Neural progenitor cell (in vitro differentiated cells): ENCODE measurements around the gene LARP1. TPM values are rescaled to one million over a fixed set of nuclear protein-coding genes. Genes with fewer than 3 reads are reported as not detected.

Source experiments
- DNase-seq: peaks from one replicate; pipeline ENCODE4 v3.0.0-alpha.2; 2016; ENCODE audit warnings: low spot score
- H2AFZ ChIP-seq: fragments of 200-600 bp; sonication (generic); replicated peaks from 2 replicates; pipeline ENCODE4 v1.6.1; 2016; ENCODE audit warnings: antibody characterized with exemption
- H3F3A ChIP-seq: fragments of 200-600 bp; sonication (generic); 2 replicates; pipeline ENCODE4 v1.6.1; 2016; ENCODE audit warnings: antibody characterized with exemption, low read depth
- H3K27ac ChIP-seq: fragments of 200-600 bp; sonication (generic); 2 replicates; pipeline ENCODE4 v1.5.1; 2016; ENCODE audit warnings: mild to moderate bottlenecking
- H3K27me3 ChIP-seq: fragments of 200-600 bp; sonication (generic); 2 replicates; pipeline ENCODE4 v1.6.1; 2016; ENCODE audit warnings: mild to moderate bottlenecking, moderate library complexity
- H3K36me3 ChIP-seq: fragments of 200-600 bp; sonication (generic); 2 replicates; pipeline ENCODE4 v1.5.1; 2016
- H3K4me1 ChIP-seq: fragments of 200-600 bp; sonication (generic); 2 replicates; pipeline ENCODE4 v1.6.1; 2016; ENCODE audit warnings: mixed run types
- H3K4me2 ChIP-seq: fragments of 200-600 bp; sonication (generic); 2 replicates; pipeline ENCODE4 v1.6.1; 2016
- H3K4me3 ChIP-seq: fragments of 200-600 bp; sonication (generic); 2 replicates; pipeline ENCODE4 v1.5.1; 2016
- H3K79me2 ChIP-seq: fragments of 200-600 bp; sonication (generic); 2 replicates; pipeline ENCODE4 v1.6.1; 2016; ENCODE audit warnings: low read depth
- H3K9ac ChIP-seq: fragments of 200-600 bp; sonication (generic); 2 replicates; pipeline ENCODE4 v1.6.1; 2016
- H3K9me3 ChIP-seq: fragments of 200-600 bp; sonication (generic); 2 replicates; pipeline ENCODE4 v1.5.1; 2016; ENCODE audit warnings: low read depth
- H4K20me1 ChIP-seq: fragments of 200-600 bp; sonication (generic); 2 replicates; pipeline ENCODE4 v1.6.1; 2016; ENCODE audit warnings: low read depth
- H3K27ac Mint-ChIP-seq: 3 replicates; pipeline ENCODE4 v1.8.0; 2021; ENCODE audit warnings: mixed read lengths
- H3K27me3 Mint-ChIP-seq: 2 replicates; pipeline ENCODE4 v1.8.0; 2022; ENCODE audit warnings: low read depth, mild to moderate bottlenecking, inconsistent platforms, moderate library complexity, mixed read lengths; ENCODE audit not compliant: insufficient read depth
- H3K36me3 Mint-ChIP-seq: 3 replicates; pipeline ENCODE4 v1.8.0; 2021; ENCODE audit warnings: mixed read lengths
- H3K4me1 Mint-ChIP-seq: 3 replicates; pipeline ENCODE4 v1.8.0; 2021; ENCODE audit warnings: mixed read lengths
- H3K4me3 Mint-ChIP-seq: 3 replicates; pipeline ENCODE4 v1.8.0; 2021; ENCODE audit warnings: mild to moderate bottlenecking, moderate library complexity, mixed read lengths
- H3K9me3 Mint-ChIP-seq: 3 replicates; pipeline ENCODE4 v1.8.0; 2020; ENCODE audit warnings: mixed read lengths
- EZH2 ChIP-seq: fragments of 200-600 bp; sonication (generic); IDR thresholded peaks from 2 replicates; pipeline ENCODE4 v1.6.1; 2017; ENCODE audit warnings: antibody characterized with exemption, mild to moderate bottlenecking, moderate library complexity
- EZH2phosphoT487 ChIP-seq: fragments of 200-600 bp; sonication (generic); IDR thresholded peaks from 2 replicates; pipeline ENCODE4 v1.6.1; 2017; ENCODE audit warnings: antibody characterized with exemption
- total RNA-seq: library from RNA; depleted of rRNA; stranded (reverse); fragments of >200 nt; gene quantifications from 2 replicates; pipeline ENCODE4 v1.2.3, GENCODE V29; 2015; ENCODE audit warnings: low replicate concordance
- TF ChIP-seq, protein P1 (sequence below): fragments of 200-600 bp; sonication (generic); IDR thresholded peaks from 2 replicates; pipeline ENCODE4 v1.5.1; 2017; ENCODE audit warnings: antibody characterized with exemption, mild to moderate bottlenecking

Gene LARP1
- total RNA-seq, 1 donor from 2014 or later, result 53.8 TPM

DNA sequence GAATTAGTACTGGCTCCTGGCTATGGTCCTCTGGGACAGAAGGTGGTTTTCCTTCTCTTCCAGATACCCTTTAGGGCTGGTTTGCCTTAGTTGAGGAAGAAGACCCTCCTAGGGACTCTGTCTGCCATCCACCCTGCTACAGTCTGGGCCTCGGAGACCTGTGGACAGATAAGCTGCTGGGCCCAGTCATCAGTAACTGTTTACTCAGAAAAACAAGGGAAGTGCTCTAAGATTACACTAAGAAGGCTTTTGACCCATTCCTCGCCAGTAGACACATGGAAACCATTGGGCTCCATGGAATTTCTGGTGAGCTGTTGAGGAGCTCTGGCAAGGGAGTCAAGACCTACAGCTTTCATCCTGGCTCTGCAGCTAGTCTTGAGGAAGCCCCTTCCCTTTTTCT is 31.2 kb downstream of the LARP1 start:
- peaks cover 95% of the 10 kb centered on the region for H3K79me2 ChIP-seq
- no peak overlapping the region for H3K4me3 ChIP-seq
- peaks cover 7% of the 10 kb centered on the region for H3F3A ChIP-seq
- no peak overlapping the region for H2AFZ ChIP-seq
- H3K27ac ChIP-seq, result no peak overlapping the region
- H3K9me3 ChIP-seq, result no peaks in the 10 kb centered on the region
- Mint-ChIP-seq H3K4me1 (peaks cover 42% of the 10 kb centered on the region), H3K27me3 (peaks cover 2% of the 10 kb centered on the region), H3K9me3 (no peaks in the 10 kb centered on the region), H3K27ac (peak overlapping the region; percentile 76), H3K36me3 (peaks cover 12% of the 10 kb centered on the region), H3K4me3 (no peak overlapping the region)
- H3K4me1 ChIP-seq, result peaks cover 41% of the 10 kb centered on the region
- H3K36me3 ChIP-seq, result no peaks in the 10 kb centered on the region
- no peak for DNase-seq
- H3K9ac ChIP-seq, result no peak overlapping the region
- no peak for TF ChIP-seq EZH2phosphoT487
- peaks cover 89% of the 10 kb centered on the region for H4K20me1 ChIP-seq
- no peak overlapping the region for H3K4me2 ChIP-seq
- H3K27me3 ChIP-seq, result no peaks in the 10 kb centered on the region

GRCh38 chr5:154788212-154788611 is 33.0 kb downstream of the LARP1 start:
- Histone ChIP-seq H3K79me2 (peaks cover 88% of the 10 kb centered on the region), H2AFZ (no peak overlapping the region), H3K9ac (no peak overlapping the region), H4K20me1 (peaks cover 81% of the 10 kb centered on the region), H3K27ac (no peak overlapping the region), H3K36me3 (no peaks in the 10 kb centered on the region), H3K4me3 (no peak overlapping the region), H3F3A (peaks cover under 1% of the 10 kb centered on the region), H3K9me3 (no peaks in the 10 kb centered on the region), H3K4me2 (no peak overlapping the region), H3K27me3 (no peaks in the 10 kb centered on the region), H3K4me1 (peaks cover 25% of the 10 kb centered on the region)
- Mint-ChIP-seq H3K27me3 (peaks cover 2% of the 10 kb centered on the region), H3K9me3 (no peaks in the 10 kb centered on the region), H3K27ac (no peak overlapping the region), H3K36me3 (peaks cover 18% of the 10 kb centered on the region), H3K4me1 (peaks cover 25% of the 10 kb centered on the region), H3K4me3 (no peak overlapping the region)
- TF ChIP-seq, protein P1, sequence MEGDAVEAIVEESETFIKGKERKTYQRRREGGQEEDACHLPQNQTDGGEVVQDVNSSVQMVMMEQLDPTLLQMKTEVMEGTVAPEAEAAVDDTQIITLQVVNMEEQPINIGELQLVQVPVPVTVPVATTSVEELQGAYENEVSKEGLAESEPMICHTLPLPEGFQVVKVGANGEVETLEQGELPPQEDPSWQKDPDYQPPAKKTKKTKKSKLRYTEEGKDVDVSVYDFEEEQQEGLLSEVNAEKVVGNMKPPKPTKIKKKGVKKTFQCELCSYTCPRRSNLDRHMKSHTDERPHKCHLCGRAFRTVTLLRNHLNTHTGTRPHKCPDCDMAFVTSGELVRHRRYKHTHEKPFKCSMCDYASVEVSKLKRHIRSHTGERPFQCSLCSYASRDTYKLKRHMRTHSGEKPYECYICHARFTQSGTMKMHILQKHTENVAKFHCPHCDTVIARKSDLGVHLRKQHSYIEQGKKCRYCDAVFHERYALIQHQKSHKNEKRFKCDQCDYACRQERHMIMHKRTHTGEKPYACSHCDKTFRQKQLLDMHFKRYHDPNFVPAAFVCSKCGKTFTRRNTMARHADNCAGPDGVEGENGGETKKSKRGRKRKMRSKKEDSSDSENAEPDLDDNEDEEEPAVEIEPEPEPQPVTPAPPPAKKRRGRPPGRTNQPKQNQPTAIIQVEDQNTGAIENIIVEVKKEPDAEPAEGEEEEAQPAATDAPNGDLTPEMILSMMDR, result no peak
- TF ChIP-seq EZH2phosphoT487 (no peak), EZH2 (no peak)
- no peak for DNase-seq

GRCh38 chr5:154791535-154791934 is 36.4 kb downstream of the LARP1 start:
- Histone ChIP-seq H3K4me1 (no peaks in the 10 kb centered on the region), H3K36me3 (no peaks in the 10 kb centered on the region), H3F3A (peaks cover 17% of the 10 kb centered on the region), H3K79me2 (peaks cover 62% of the 10 kb centered on the region), H3K27me3 (no peaks in the 10 kb centered on the region), H3K4me3 (no peak overlapping the region), H4K20me1 (peaks cover 60% of the 10 kb centered on the region), H3K9me3 (no peaks in the 10 kb centered on the region), H3K4me2 (no peak overlapping the region), H3K9ac (no peak overlapping the region), H2AFZ (no peak overlapping the region), H3K27ac (no peak overlapping the region)
- H3K9me3 Mint-ChIP-seq, result no peaks in the 10 kb centered on the region
- TF ChIP-seq EZH2phosphoT487, result no peak
- TF ChIP-seq, protein P1, result no peak
- no peak for TF ChIP-seq EZH2
- H3K27ac Mint-ChIP-seq, result no peak overlapping the region
- no peaks in the 10 kb centered on the region for H3K4me1 Mint-ChIP-seq
- H3K27me3 Mint-ChIP-seq, result no peaks in the 10 kb centered on the region
- peaks cover 22% of the 10 kb centered on the region for H3K36me3 Mint-ChIP-seq
- DNase-seq, result no peak
- H3K4me3 Mint-ChIP-seq, result no peak overlapping the region

GRCh38 chr5:154793599-154794524 is 38.7 kb downstream of the LARP1 start:
- no peaks in the 10 kb centered on the region for H3K4me1 ChIP-seq
- H3K9ac ChIP-seq, result no peak overlapping the region
- H3K27ac ChIP-seq, result peak overlapping the region; percentile 50
- H2AFZ ChIP-seq, result no peak overlapping the region
- peaks cover 40% of the 10 kb centered on the region for H4K20me1 ChIP-seq
- H3K27me3 ChIP-seq, result no peaks in the 10 kb centered on the region
- Mint-ChIP-seq H3K36me3 (peaks cover 31% of the 10 kb centered on the region), H3K4me3 (no peak overlapping the region), H3K4me1 (no peaks in the 10 kb centered on the region), H3K27me3 (no peaks in the 10 kb centered on the region), H3K9me3 (no peaks in the 10 kb centered on the region), H3K27ac (no peak overlapping the region)
- no peak for TF ChIP-seq EZH2phosphoT487
- no peak for TF ChIP-seq EZH2
- TF ChIP-seq, protein P1, result no peak
- H3K9me3 ChIP-seq, result no peaks in the 10 kb centered on the region
- no peaks in the 10 kb centered on the region for H3K36me3 ChIP-seq
- DNase-seq, result no peak
- H3K4me3 ChIP-seq, result no peak overlapping the region
- H3F3A ChIP-seq, result peaks cover 17% of the 10 kb centered on the region
- peaks cover 58% of the 10 kb centered on the region for H3K79me2 ChIP-seq
- H3K4me2 ChIP-seq, result no peak overlapping the region
